Stomach (tissue), 9 donors: ENCODE results near the gene DOCK9. TPM values are rescaled to one million over a fixed set of nuclear protein-coding genes. Genes with fewer than 3 reads are reported as not detected.

Source experiments
- DNase-seq, 2 donors: peaks; one replicate each; pipeline versions ENCODE4 v3.0.0 to v3.0.0-alpha.2; 2013 to 2019
- H3K27ac ChIP-seq, 5 donors: fragments of 200-600 bp in 4 of 5; sonication (generic) in 4 of 5; one replicate each; pipeline ENCODE4 v1.5.1; 2013 to 2019; ENCODE audit warnings: mild to moderate bottlenecking in 1 of 5, moderate library complexity in 1 of 5
- H3K27me3 ChIP-seq, 3 donors: fragments of 200-600 bp; sonication (generic); one replicate each; pipeline ENCODE4 v1.5.1; 2017 to 2019; ENCODE audit warnings: mixed run types in 1 of 3
- H3K36me3 ChIP-seq, 4 donors: fragments of 200-600 bp; sonication (generic); 1 replicate in 3 of 4; 2 replicates in 1 of 4; pipeline ENCODE4 v1.5.1; 2016 to 2019
- H3K4me1 ChIP-seq, 4 donors: fragments of 200-600 bp; sonication (generic); one replicate each; pipeline ENCODE4 v1.5.1; 2016 to 2019
- H3K4me3 ChIP-seq, 4 donors: fragments of 200-600 bp; sonication (generic) in 3 of 4; one replicate each; pipeline ENCODE4 v1.5.1; 2016 to 2019; ENCODE audit warnings: mild to moderate bottlenecking in 1 of 4
- H3K9me3 ChIP-seq, 4 donors: fragments of 200-600 bp; sonication (generic); one replicate each; pipeline ENCODE4 v1.5.1; 2016 to 2019
- EP300 ChIP-seq: sonication (generic); formaldehyde crosslinking; IDR thresholded peaks from one replicate; pipeline ENCODE4 v1.6.1; 2017; ENCODE audit warnings: antibody characterized with exemption
- POLR2A ChIP-seq, 4 donors: fragments of 450-650 bp; IDR thresholded peaks; one replicate each; pipeline ENCODE4 v1.6.1; 2016; ENCODE audit warnings: antibody characterized with exemption in 4 of 4, control low read depth in 2 of 4, mild to moderate bottlenecking in 1 of 4, moderate library complexity in 1 of 4
- POLR2AphosphoS5 ChIP-seq, 3 donors: sonication (generic); formaldehyde crosslinking; IDR thresholded peaks; one replicate each; pipeline ENCODE4 v1.6.1; 2016; ENCODE audit warnings: antibody characterized with exemption in 3 of 3
- WGBS, 5 donors: extraction: QIAGEN DNeasy Blood & Tissue Kit in 3 of 5; methylation state at CpG; one replicate each; pipeline versions ENCODE4 v1.1.5 to v1.1.7; 2013 to 2018; 5-methylcytosine and 5-hydroxymethylcytosine counted together
- intact Hi-C: fragments of 100-400 bp; cut with DNase I; formaldehyde crosslinking; loops from one replicate; pipeline ENCODE4 v1.15.1; 2023; ENCODE audit warnings: low total_unique reads
- polyA plus RNA-seq, 3 donors: library from polyadenylated mRNA; stranded (reverse); fragments of 200-250 nt; gene quantifications; one replicate each; pipeline ENCODE4 v1.2.3, GENCODE V29; 2013
- total RNA-seq, 5 donors: library from RNA; depleted of rRNA; stranded (reverse); fragments of >200 nt; gene quantifications; one replicate each; pipeline versions ENCODE4 v1.1.0 to v1.2.3, GENCODE V29; 2014 to 2016
- TF ChIP-seq, protein P1 (sequence below), 7 experiments: fragments of 450-650 bp in 4 of 7; fragments of 200-600 bp in 3 of 7; sonication (generic) in 3 of 7; IDR thresholded peaks; one replicate each; pipeline ENCODE4 v1.5.1; 2016 to 2019; ENCODE audit warnings: antibody characterized with exemption in 7 of 7, control low read depth in 2 of 7, mild to moderate bottlenecking in 1 of 7
- donor health status: healthy with polysubstance abuse.
- donor health status: Bipolar disorder and iron deficiency.
- donor health status: healthy.

Gene DOCK9
- total and polyA plus RNA-seq, 8 donors, result 8.7 to 97.9 (median 49.2) TPM

DNA sequence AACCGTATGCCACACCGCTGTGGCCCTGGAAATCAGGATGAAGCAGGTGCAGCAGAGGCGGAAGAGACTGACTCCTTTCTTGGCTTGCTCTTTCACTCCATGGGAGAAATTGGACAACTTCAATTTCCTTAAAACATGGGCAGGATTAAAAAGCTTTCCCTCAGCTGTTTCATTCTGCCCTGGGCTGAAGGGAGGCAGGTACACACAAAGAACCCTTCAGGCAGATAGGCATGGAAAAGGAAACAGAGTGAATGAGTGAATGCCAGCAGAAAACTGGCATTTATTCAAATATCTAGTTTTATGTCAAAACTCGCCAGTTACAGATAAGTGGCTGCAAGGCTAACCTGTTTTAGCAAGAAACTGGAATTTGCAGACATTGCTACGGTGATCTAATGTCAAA lies 154.4 kb downstream of the DOCK9 start:
- no peak for TF ChIP-seq POLR2A (IDR thresholded peaks at IDR 0.05)
- Histone ChIP-seq H3K4me1 (peaks cover 4 to 26% (median 13%) of the 10 kb centered on the region in 4 donors), H3K27me3 (no peaks in the 10 kb centered on the region), H3K36me3 (peaks cover 0 to 64% (median 54%) of the 10 kb centered on the region in 4 donors), H3K9me3 (no peaks in the 10 kb centered on the region), H3K4me3 (no peak overlapping the region), H3K27ac (peak overlapping the region in 1 of 5 donors; percentile 4)
- intact Hi-C loops, result no loop called here
- no peak for DNase-seq
- WGBS, 5 donors, result 33 to 72% (median 55%) methylated on average over 5 of the region's 5 CpGs

DNA sequence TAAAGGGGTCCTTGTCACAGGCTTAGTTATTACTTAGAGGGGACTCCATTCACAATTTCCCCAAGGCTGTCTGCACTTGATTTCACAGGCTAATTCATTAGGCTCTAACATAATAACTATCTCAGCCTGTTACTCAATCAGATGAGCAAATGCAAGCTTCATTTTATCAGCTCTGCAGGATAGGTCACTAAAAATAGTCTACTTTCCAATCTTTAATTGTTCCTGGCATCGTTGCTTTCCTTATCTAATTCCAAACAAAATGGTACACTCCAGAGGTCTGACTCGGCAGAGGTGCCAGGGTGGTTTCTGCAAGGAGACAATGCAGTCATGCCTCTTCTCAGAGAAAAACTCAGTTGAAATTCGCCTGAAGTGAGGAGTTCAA lies 155.6 kb downstream of the DOCK9 start:
- DNase-seq, result no peak
- intact Hi-C loops, result no loop called here
- H3K27me3 ChIP-seq, result no peaks in the 10 kb centered on the region
- H3K36me3 ChIP-seq, result peaks cover 0 to 53% (median 43%) of the 10 kb centered on the region in 4 donors
- H3K9me3 ChIP-seq, result no peaks in the 10 kb centered on the region
- TF ChIP-seq, protein P1, sequence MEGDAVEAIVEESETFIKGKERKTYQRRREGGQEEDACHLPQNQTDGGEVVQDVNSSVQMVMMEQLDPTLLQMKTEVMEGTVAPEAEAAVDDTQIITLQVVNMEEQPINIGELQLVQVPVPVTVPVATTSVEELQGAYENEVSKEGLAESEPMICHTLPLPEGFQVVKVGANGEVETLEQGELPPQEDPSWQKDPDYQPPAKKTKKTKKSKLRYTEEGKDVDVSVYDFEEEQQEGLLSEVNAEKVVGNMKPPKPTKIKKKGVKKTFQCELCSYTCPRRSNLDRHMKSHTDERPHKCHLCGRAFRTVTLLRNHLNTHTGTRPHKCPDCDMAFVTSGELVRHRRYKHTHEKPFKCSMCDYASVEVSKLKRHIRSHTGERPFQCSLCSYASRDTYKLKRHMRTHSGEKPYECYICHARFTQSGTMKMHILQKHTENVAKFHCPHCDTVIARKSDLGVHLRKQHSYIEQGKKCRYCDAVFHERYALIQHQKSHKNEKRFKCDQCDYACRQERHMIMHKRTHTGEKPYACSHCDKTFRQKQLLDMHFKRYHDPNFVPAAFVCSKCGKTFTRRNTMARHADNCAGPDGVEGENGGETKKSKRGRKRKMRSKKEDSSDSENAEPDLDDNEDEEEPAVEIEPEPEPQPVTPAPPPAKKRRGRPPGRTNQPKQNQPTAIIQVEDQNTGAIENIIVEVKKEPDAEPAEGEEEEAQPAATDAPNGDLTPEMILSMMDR (IDR thresholded peaks at IDR 0.05), result no peak
- TF ChIP-seq POLR2A (IDR thresholded peaks at IDR 0.05), result no peak
- TF ChIP-seq POLR2AphosphoS5 (IDR thresholded peaks at IDR 0.05), result no peak
- TF ChIP-seq EP300, result no peak
- H3K4me1 ChIP-seq, result peaks cover 4 to 26% (median 13%) of the 10 kb centered on the region in 4 donors
- H3K4me3 ChIP-seq, result no peak overlapping the region
- peak overlapping the region in 2 of 5 donors; percentile 11 to 33 for H3K27ac ChIP-seq
- 25 to 47% (median 34%) methylated on average over 3 of the region's 3 CpGs for WGBS, 5 donors

DNA sequence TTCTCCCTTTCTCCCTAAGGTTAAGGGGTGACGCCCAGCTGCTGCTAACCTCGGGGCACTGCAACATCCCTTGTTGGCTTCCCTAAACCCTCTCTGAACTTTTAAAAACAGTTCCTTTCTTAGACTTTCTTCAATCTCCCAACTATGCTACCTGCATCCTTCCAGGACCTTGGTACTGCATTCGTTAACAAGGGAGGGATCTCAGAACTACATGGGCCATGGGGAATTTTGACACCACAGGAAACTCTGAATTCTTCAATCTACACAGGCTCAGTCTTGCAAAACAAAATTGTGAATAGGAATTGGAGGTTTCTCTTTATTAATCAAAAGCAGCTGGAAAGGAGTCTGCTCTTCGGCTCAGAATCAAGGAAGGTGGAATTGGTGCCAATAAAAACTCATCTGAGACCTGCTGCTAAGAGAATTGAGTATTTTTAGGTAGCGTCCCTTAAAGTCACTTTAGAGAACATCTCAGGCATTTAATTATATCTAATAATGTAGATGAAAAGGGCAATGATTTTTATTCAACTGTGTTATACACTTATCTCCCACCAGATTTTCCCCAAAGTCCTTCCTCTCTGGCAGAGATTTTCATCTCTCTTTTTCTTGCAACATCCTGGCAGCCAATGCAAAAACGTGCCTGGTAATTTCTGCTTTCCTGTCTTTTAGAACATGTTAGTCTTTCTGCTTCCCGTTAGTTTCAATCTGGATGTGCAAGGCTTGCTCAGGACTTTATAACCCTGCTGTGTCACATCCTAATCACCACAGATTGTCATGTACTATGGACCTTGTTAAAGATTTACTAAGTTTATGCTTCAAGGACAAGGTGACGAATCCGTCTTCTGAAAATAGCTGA lies 156.3 kb downstream of the DOCK9 start:
- intact Hi-C loops, result no loop called here
- no peaks in the 10 kb centered on the region for H3K9me3 ChIP-seq
- TF ChIP-seq, protein P1 (IDR thresholded peaks at IDR 0.05), result no peak
- TF ChIP-seq POLR2A (IDR thresholded peaks at IDR 0.05), result no peak
- peak in 1 of 2 donors; percentile 57 for DNase-seq
- no peak overlapping the region for H3K4me3 ChIP-seq
- peaks cover 0 to 53% (median 41%) of the 10 kb centered on the region in 4 donors for H3K36me3 ChIP-seq
- peak overlapping the region in 2 of 5 donors; percentile 22 to 53 for H3K27ac ChIP-seq
- H3K27me3 ChIP-seq, result no peaks in the 10 kb centered on the region
- H3K4me1 ChIP-seq, result peaks cover 4 to 26% (median 13%) of the 10 kb centered on the region in 4 donors
- 53 to 60% (median 58%) methylated on average over 9 of the region's 9 CpGs for WGBS, 5 donors

GRCh38 chr13:98820744-98821371 lies 157.0 kb downstream of the DOCK9 start:
- Histone ChIP-seq H3K9me3 (no peaks in the 10 kb centered on the region), H3K4me3 (no peak overlapping the region), H3K27me3 (no peaks in the 10 kb centered on the region), H3K4me1 (peaks cover 4 to 26% (median 13%) of the 10 kb centered on the region in 4 donors), H3K27ac (peak overlapping the region in 2 of 5 donors; percentile 22 to 53), H3K36me3 (peaks cover 0 to 53% (median 43%) of the 10 kb centered on the region in 4 donors)
- WGBS, 5 donors, result 76 to 93% (median 85%) methylated on average over 3 of the region's 3 CpGs
- DNase-seq, result no peak
- TF ChIP-seq, protein P1 (IDR thresholded peaks at IDR 0.05), result no peak
- TF ChIP-seq POLR2A (IDR thresholded peaks at IDR 0.05) (no peak), EP300 (no peak), POLR2AphosphoS5 (IDR thresholded peaks at IDR 0.05) (no peak)
- intact Hi-C loops, result no loop called here
